ENCODE results near the gene ANKRD53.

GRCh38 chr2:70949086-70949485 lies 29.3 kb upstream of the ANKRD53 start:
- TF ChIP-seq CTCF (IDR thresholded peaks at IDR 0.05; ENCODE audit: low read length) (no peak), EZH2 (optimal IDR thresholded peaks at IDR 0.05; ENCODE audit: low read depth, low read length) (no peak), EZH2phosphoT487 (IDR thresholded peaks at IDR 0.05; ENCODE audit: low read length) (no peak)

All from MM.1S (cell line).